Esophagus muscularis mucosa (tissue), 3 donors: ENCODE measurements around the gene SLC29A4.
"Not testable (repeated sequence)": the region's sequence is repeated elsewhere in the genome, so short reads cannot be mapped to it uniquely, and the experiment has no call there.

Experiments used
- CTCF ChIP-seq, 3 experiments: fragments of 200-600 bp in 2 of 3; fragments of 450-650 bp in 1 of 3; sonication (generic) in 2 of 3; IDR thresholded peaks; one replicate each; pipeline ENCODE4 v1.5.1; 2017 to 2019; ENCODE audit warnings: antibody characterized with exemption in 3 of 3, mild to moderate bottlenecking in 2 of 3, moderate library complexity in 1 of 3
- POLR2A ChIP-seq: fragments of 450-650 bp; IDR thresholded peaks from one replicate; pipeline ENCODE4 v1.6.1; 2017; ENCODE audit warnings: antibody characterized with exemption, moderate library complexity, mild to moderate bottlenecking, low read depth

GRCh38 chr7:5254371-5254770 is 28.4 kb upstream of the SLC29A4 start:
- TF ChIP-seq CTCF (IDR thresholded peaks at IDR 0.05); POLR2A: not testable (repeated sequence)
